NCI-H2171 (cell line): Measurements from ENCODE around the gene PCNT.
"Not testable (repeated sequence)": the region's sequence is repeated elsewhere in the genome, so short reads cannot be mapped to it uniquely, and the experiment has no call there.

Source experiments
- DNase-seq: peaks from one replicate; lab custom pipeline; 2025; lab: John Stamatoyannopoulos, UW

PCNT gene

DNA sequence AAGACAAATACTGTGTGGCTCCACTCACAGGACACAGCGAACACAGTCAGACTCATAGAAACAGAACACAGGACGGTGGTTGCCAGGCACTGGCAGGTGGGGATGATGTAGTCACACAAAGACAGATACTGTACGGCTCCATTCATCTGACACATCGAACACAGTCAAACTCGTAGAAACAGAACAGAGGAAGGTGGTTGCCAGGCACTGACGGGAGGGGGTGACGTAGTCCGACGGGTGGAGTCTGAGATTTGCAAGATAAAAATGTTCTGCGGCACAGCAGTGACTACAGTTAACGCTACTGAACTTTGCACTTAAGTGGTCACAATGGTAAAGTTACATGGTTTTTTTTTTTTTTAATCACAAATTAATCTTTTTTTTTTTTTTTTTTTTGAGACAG, 19.0 kb upstream of the PCNT start:
- no peak for DNase-seq

DNA sequence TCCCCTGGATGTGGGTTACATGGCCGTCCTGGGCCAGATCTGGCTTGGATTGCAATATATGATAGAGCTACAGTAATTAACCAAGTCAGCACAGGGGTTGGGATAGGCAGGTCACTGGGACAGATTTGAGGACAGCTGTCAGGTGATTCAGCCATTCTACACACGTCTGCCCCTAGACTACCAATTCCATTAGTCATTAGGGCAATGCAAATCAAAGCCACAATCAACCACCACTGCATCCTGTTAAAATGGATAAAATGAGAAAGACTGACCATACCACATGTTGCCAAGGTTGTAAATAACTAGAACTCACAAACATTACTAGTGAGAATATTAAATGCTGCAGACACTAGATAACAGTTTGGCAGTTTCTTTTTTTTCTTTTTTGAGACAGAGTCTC, 16.3 kb upstream of the PCNT start:
- DNase-seq: no peak

DNA sequence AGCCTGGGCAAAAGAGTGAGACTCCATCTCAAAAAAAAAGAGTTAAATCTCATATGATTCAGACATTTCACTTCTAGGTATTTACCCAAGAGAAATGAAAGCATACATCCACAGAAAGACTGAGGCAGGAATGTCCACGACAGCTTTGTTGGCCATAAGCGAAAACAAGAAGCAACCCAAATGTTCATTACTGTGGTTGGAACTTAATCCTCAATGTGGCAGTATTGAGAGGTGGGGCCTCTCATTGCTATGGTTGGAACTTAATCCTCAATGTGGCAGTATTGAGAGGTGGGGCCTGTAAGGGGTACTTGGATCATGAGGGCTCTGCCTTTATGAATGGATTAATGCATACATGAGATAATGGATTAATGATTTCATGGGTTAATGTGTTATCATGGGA, 15.5 kb upstream of the PCNT start:
- no peak for DNase-seq

GRCh38 chr21:46310260-46310659, 13.7 kb upstream of the PCNT start:
- DNase-seq: not testable (repeated sequence)

GRCh38 chr21:46311568-46311967, 12.4 kb upstream of the PCNT start:
- no peak for DNase-seq

- DNase-seq: no peak
These were observed 11.0 kb upstream of the PCNT start for GRCh38 chr21:46312949-46313348.

- no peak for DNase-seq
These were observed 9.4 kb upstream of the PCNT start for GRCh38 chr21:46314441-46315020.

- no peak for DNase-seq
These were observed 7.1 kb upstream of the PCNT start for GRCh38 chr21:46316708-46317324.

- no peak for DNase-seq
These were observed 6.1 kb upstream of the PCNT start for GRCh38 chr21:46317710-46318463.

DNA sequence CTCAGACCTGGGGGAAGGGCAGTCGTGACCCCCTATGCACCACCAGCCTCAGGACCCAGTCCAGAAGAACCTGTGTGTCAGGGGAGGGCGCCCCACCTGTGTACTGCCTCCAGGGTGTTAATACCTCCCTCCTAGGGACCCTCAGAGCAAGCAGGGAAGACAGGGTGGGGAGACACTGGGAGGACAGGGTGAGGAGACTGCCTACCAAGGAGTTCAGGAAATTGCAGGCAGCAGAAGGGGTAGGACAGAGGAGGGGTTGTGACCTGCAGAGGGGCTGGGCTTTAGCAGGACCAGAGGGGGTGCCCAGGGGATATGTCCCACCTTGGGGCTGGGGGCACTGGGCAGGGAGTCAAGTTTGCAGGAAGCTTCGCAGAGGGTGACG, 5.5 kb upstream of the PCNT start:
- no peak for DNase-seq

DNA sequence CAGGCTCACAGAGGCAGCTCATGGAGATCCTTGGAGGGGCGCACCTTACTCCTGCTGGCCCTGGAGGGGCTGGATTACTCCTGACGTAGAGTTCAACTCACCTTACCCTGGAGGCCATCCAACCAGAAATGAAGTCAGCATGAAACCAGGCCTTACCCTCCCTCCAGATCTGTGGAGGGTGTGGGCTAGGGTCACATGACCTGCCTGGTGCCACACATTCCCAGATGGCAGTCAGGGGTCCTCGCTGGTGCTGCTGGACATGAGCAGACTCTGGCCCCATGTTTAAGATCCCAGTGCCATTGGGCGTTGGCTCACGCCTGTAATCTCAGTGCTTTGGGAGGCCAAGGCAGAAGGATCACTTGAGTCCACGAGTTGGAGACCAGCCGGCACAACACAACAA, 4.8 kb upstream of the PCNT start:
- no peak for DNase-seq

DNA sequence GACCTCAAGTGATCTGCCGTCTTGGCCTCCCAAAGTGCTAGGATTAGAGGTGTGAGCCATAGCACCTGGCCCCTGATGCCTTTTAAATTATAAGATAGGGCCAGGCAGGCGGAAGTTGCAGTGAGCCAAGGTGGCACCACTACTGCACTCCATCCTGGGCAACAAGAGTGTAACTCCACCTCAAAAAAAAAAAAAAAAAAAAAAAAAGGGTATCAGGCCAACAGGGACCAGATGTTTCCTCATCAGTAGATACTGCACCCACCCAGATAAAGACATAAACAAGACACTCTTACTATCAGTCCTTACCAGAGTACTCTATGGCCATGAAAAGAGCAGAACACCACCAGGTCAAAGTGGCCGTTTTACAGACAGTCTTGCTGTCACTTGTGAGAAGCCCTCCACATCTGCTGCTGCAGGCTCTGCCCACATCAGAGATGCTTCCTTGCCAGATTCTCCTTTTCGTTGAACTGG, 3.6 kb upstream of the PCNT start:
- DNase-seq: no peak

DNA sequence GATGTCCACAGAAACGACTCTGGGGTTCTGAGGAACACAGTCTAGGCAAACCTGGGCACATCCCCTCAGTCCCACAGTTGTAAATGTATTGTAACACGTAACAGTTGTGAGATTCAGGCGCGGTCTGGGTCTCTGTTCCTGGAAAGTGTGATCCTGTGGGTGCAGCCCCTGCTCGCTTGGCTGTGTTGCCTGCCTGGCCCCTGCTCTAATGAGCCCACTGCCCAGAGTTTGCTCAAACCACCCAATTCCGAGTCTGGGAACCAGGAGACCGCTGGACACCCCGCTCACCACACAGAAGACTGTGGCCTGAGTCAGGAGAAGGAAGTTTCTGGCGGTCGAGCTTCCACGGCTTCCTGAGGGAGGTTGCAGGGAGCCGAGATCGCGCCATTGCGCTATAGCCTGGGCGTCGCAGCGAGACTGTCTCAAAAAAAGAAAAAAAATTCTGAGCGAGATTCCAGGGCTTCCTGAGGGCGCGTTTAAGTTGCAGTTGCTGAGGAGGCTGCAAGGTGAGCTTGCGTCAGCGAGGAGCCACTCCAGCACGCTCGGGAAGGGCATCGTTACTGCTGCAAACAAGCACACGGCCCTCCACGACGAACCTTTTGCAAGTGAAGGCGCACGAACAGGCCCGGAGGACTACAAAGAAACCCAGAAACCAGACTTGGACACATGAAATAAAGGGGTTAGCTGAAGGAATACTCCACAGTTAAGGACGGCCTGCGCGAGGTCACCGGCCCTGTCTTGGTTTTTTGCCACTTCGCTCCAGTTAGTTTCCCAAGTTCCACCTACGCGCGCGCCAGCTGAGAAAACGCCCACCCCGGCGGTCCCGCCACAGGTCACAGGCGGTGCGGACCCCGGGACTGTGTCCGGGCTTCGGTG, 1.4 kb upstream of the PCNT start:
- no peak for DNase-seq

- DNase-seq: no peak
These were observed 688 bp upstream of the PCNT start for GRCh38 chr21:46323227-46323709.

DNA sequence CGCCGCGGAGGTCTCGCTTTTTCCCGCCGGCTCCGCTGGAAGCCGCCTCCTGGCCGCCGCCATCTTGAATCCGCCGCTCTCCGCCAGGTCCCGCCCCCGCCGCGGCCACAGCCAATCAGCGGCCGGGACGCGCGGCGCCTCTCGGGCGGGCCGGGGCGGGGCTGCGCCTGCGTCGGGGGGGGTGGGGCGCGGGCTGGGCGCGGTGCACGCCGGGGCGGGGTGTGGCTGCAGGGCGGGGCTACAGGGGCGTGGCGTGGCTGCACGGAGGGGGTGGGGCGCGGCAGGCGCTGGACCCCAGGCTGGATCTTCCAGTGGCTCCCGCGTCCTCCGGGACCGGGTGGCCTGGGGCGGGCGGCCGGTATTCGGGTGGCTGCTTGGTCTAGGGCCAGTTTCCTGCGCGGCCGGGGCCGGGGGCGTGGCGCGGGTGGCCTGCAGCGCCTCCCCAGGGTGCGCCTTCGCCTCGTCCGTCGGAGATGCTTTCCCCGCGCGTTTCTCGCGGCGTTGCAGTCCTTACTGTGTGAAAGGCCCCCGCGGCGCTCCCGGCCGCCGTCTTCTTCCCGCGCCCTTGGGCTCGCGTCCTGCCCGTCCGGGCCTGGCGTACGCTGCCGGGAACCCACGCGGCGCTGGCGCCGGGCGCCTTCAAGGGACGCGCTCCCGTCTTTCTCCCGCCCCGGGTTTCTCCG, 575 bp downstream of the PCNT start:
- peak; percentile 84 for DNase-seq

- DNase-seq: peak; percentile 65
These were observed 1.3 kb downstream of the PCNT start for GRCh38 chr21:46325073-46325912.

DNA sequence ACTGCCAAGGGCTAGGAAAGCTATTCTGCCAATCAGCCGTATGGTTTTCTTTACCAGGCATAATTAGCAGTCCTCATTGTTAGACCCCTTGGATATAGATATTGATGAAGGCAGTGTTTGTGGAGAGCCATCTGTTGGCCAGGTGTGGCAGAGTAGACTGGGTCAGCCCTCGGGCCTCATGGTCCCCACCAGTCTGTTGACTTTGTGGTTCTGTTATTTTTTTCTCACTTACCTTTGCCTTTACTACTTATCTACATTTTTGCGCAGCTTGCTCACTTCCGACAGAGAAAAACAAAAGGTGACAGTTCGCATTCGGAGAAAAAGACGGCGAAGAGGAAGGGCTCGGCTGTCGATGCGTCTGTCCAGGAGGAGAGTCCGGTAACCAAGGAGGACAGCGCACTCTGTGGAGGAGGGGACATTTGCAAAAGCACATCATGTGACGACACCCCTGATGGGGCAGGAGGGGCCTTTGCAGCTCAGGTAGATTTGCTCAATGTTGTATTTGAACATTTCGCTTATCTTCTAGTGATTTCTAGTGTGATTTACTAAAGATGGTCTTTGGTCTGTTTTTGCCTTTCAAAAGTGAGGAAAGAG, 2.3 kb downstream of the PCNT start:
- DNase-seq: no peak

DNA sequence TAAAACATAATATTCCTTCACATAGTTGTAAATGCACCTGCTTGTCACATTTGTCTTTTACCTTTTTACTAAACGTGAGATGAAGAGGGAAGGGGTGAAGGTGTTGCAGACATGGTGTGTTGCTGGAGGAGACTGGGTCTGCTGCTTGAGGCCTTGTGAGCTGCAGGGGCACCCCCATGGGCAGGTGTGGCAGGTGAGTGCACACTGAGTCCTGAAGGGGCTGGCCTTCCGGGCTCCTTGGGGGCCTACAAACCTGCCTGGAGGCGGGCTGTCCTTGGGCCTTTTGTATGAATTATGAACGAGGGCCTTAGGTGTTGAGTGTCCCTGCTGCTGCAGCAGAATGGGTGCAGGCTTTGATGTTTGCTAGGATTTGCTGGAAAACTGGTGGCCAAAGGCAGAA, 3.8 kb downstream of the PCNT start:
- no peak for DNase-seq

DNA sequence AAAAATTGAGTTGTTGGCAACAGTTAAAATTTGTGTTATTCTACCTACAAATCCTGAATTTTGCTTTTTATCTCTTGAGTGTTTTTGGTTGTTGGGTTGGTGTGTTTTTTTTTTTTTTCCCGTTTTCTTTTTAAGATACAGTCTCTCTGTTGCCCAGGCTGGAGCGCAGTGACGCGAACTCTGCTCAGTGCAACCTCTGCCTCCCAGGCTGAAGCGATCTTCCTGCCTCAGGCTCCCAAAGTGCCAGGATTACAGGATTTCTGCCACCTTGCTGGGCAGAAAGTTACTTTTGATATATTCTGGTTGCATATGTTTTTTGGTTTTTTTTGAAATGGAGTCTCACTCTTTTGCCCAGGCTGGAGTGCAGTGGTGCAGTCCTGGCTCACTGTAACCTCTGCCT, 4.2 kb downstream of the PCNT start:
- DNase-seq: no peak

DNA sequence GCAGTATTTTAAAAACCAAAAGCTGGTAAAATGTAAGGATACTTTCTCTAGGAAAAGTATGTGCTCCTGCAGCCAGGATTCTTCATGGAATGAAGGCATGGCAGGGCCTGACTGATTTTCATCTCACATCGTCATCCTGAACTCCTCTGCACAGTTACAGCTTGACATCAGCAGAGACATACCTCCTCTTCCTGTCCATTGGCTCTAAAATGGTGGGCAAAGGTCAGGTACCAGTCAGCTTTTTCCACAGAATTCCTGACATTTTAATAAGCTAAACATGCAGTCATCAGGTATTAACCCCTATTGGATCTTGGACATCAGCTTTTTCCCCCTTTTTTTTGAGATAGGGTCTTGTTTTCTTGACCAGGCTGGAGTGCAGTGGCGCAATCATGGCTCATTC, 5.8 kb downstream of the PCNT start:
- DNase-seq: no peak
